Panc1 (cell line): Measurements from ENCODE around the gene NTM. TPM values are rescaled to one million over a fixed set of nuclear protein-coding genes. Genes with fewer than 3 reads are reported as not detected.

Experiments
- ATAC-seq: fragments of 200-7000 bp; cut with Tn5 transposase; 2 replicates; pipeline ENCODE4 v1.9.1; 2020; ENCODE audit warnings: mild to moderate bottlenecking, moderate library complexity
- BruUV-seq: library from RNA; stranded (reverse); fragments of 400-500 nt; replicated peaks from 2 replicates; lab custom pipeline; 2021; lab: Mats Ljungman, UMichigan
- CTCF ChIA-PET: fragments of 300-600 bp; sonication (Branson Sonifier 250); formaldehyde crosslinking; loops from one replicate; lab custom pipeline; 2022; ENCODE audit warnings: antibody characterized with exemption; lab: Charles Lee
- POLR2A ChIA-PET: fragments of 300-600 bp; sonication (Branson Sonifier 250); formaldehyde crosslinking; loops from one replicate; lab custom pipeline; 2022; ENCODE audit warnings: antibody characterized with exemption; lab: Charles Lee
- DNase-seq: peaks from one replicate; pipeline ENCODE4 v3.0.0-alpha.2; 2010; ENCODE audit warnings: low read depth, low spot score
- H3K27ac ChIP-seq: 2 replicates; pipeline ENCODE4 v1.5.1; 2011; ENCODE audit warnings: mild to moderate bottlenecking, low read length, inconsistent platforms
- H3K27me3 ChIP-seq: fragments of 200-500 bp; sonication (Bioruptor generic); 2 replicates; pipeline ENCODE4 v1.6.0; 2014; ENCODE audit warnings: low read length, inconsistent platforms; ENCODE audit not compliant: control insufficient read depth, insufficient read depth
- H3K36me3 ChIP-seq: fragments of 200-500 bp; sonication (Bioruptor generic); 2 replicates; pipeline ENCODE4 v1.5.1; 2014; ENCODE audit warnings: inconsistent platforms, mild to moderate bottlenecking, low read length, moderate library complexity; ENCODE audit not compliant: control insufficient read depth, insufficient read depth
- H3K4me1 ChIP-seq: 2 replicates; pipeline ENCODE4 v1.5.1; 2011; ENCODE audit warnings: inconsistent platforms, mild to moderate bottlenecking, low read length, moderate library complexity; ENCODE audit not compliant: control insufficient read depth, insufficient read depth
- H3K4me3 ChIP-seq, 2 experiments: 2 replicates each; pipeline ENCODE4 v1.5.1; 2011 to 2012; ENCODE audit warnings: low read depth in 2 of 2, low read length in 2 of 2, mild to moderate bottlenecking in 2 of 2, inconsistent platforms in 1 of 2, moderate library complexity in 1 of 2
- H3K9me3 ChIP-seq: fragments of 200-500 bp; sonication (Bioruptor generic); 2 replicates; pipeline ENCODE4 v1.5.1; 2014; ENCODE audit warnings: low read depth, mild to moderate bottlenecking, inconsistent platforms, low read length, moderate library complexity; ENCODE audit not compliant: control insufficient read depth, insufficient read depth
- POLR2AphosphoS5 ChIP-seq: IDR thresholded peaks from 2 replicates; pipeline ENCODE4 v1.6.1; 2012; ENCODE audit warnings: mild to moderate bottlenecking, low read depth, low read length, moderate library complexity
- SIN3A ChIP-seq: IDR thresholded peaks from 2 replicates; pipeline ENCODE4 v1.6.1; 2012; ENCODE audit warnings: low read depth, mild to moderate bottlenecking, low read length, moderate library complexity, borderline replicate concordance; ENCODE audit not compliant: insufficient read depth
- TCF7L2 ChIP-seq: IDR thresholded peaks from 2 replicates; pipeline ENCODE4 v1.6.1; 2011; ENCODE audit warnings: mild to moderate bottlenecking, low read depth, low read length, inconsistent platforms
- in situ Hi-C: cut with HindIII; loops from 2 replicates; pipeline ENCODE4 v1.10.0; 2016; ENCODE audit warnings: low sequenced_read_pairs, low pct_unique_long_range_greater_than_20kb
- intact Hi-C: fragments of 100-400 bp; cut with micrococcal nuclease; formaldehyde crosslinking; loops from one replicate; pipeline ENCODE4 v1.10.0; 2022; ENCODE audit not compliant: unreplicated experiment
- total RNA-seq: library from RNA; stranded (reverse); gene quantifications from one replicate; pipeline ENCODE4 v1.2.1, GENCODE V29; 2021; ENCODE audit not compliant: unreplicated experiment
- TF ChIP-seq, protein P1 (sequence below): fragments of 450-650 bp; IDR thresholded peaks from 2 replicates; pipeline ENCODE4 v1.5.1; 2017; ENCODE audit warnings: mild to moderate bottlenecking
- TF ChIP-seq, protein P2 (sequence below), 2 experiments: IDR thresholded peaks; 2 replicates each; pipeline ENCODE4 v1.6.1; 2011 to 2012; ENCODE audit warnings: low read depth in 2 of 2, control low read depth in 1 of 2, low read length in 1 of 2, mild to moderate bottlenecking in 1 of 2, moderate library complexity in 1 of 2; ENCODE audit not compliant: insufficient read depth in 1 of 2

NTM gene
- total RNA-seq, 1 experiment from 2014 or later = 0.10 TPM

DNA sequence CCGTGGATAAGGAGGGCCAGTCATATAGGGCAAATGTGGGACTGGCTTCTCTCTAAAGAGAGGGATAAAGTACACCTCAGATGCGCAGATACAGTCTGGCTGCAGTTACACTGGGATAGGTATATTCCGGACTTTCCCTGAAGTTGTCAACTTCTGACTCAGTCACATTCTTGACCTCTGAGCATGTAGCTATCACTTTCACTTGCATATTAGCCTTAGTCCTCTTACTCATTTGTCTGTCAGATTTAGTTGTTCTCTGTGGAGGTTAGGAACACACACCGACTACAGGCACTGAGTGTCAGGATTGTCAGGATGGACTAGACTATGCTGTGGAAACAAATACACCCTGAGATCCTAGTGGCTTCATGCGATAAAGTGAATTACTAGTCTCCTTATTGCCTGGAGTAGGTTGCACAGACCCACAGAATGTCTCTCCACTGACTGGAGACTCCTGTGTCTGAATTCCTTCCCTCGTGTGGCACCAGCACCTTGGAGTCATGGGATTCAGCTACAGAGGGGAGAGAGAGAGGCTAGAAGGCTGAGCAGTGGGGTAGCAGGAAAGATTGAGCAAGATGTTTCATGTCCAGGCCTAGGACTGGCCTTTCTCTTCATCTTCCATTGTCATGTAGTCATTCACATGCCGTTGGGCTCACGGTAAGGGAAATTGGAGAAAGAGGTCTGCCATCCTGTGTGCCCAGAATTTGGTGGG is 654.3 kb downstream of the NTM start:
- Histone ChIP-seq H3K4me3 (no peak overlapping the region), H3K27me3 (no peaks in the 10 kb centered on the region), H3K27ac (no peak overlapping the region), H3K9me3 (peaks cover 4% of the 10 kb centered on the region; the same call in 1 of the 2 replicates), H3K4me1 (no peaks in the 10 kb centered on the region), H3K36me3 (no peaks in the 10 kb centered on the region)
- DNase-seq = peak; percentile 12
- in situ Hi-C loops = no loop called here
- CTCF ChIA-PET = no interaction called here
- TF ChIP-seq POLR2AphosphoS5 (no peak), TCF7L2 (no peak), SIN3A (no peak)
- TF ChIP-seq, protein P1, sequence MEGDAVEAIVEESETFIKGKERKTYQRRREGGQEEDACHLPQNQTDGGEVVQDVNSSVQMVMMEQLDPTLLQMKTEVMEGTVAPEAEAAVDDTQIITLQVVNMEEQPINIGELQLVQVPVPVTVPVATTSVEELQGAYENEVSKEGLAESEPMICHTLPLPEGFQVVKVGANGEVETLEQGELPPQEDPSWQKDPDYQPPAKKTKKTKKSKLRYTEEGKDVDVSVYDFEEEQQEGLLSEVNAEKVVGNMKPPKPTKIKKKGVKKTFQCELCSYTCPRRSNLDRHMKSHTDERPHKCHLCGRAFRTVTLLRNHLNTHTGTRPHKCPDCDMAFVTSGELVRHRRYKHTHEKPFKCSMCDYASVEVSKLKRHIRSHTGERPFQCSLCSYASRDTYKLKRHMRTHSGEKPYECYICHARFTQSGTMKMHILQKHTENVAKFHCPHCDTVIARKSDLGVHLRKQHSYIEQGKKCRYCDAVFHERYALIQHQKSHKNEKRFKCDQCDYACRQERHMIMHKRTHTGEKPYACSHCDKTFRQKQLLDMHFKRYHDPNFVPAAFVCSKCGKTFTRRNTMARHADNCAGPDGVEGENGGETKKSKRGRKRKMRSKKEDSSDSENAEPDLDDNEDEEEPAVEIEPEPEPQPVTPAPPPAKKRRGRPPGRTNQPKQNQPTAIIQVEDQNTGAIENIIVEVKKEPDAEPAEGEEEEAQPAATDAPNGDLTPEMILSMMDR = no peak
- TF ChIP-seq, protein P2, sequence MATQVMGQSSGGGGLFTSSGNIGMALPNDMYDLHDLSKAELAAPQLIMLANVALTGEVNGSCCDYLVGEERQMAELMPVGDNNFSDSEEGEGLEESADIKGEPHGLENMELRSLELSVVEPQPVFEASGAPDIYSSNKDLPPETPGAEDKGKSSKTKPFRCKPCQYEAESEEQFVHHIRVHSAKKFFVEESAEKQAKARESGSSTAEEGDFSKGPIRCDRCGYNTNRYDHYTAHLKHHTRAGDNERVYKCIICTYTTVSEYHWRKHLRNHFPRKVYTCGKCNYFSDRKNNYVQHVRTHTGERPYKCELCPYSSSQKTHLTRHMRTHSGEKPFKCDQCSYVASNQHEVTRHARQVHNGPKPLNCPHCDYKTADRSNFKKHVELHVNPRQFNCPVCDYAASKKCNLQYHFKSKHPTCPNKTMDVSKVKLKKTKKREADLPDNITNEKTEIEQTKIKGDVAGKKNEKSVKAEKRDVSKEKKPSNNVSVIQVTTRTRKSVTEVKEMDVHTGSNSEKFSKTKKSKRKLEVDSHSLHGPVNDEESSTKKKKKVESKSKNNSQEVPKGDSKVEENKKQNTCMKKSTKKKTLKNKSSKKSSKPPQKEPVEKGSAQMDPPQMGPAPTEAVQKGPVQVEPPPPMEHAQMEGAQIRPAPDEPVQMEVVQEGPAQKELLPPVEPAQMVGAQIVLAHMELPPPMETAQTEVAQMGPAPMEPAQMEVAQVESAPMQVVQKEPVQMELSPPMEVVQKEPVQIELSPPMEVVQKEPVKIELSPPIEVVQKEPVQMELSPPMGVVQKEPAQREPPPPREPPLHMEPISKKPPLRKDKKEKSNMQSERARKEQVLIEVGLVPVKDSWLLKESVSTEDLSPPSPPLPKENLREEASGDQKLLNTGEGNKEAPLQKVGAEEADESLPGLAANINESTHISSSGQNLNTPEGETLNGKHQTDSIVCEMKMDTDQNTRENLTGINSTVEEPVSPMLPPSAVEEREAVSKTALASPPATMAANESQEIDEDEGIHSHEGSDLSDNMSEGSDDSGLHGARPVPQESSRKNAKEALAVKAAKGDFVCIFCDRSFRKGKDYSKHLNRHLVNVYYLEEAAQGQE (IDR thresholded peaks at IDR 0.05; ENCODE audit: insufficient read depth in 1 of 2, low read depth in 2 of 2, low read length in 1 of 2) = no peak
- ATAC-seq = peak; percentile 87
- BruUV-seq = no TSS peak
- intact Hi-C loops = loop anchor here (10.0 kb wide), 1 partner anchor 330 kb away; no protein-coding TSS in a partner anchor
- POLR2A ChIA-PET = no interaction called here

DNA sequence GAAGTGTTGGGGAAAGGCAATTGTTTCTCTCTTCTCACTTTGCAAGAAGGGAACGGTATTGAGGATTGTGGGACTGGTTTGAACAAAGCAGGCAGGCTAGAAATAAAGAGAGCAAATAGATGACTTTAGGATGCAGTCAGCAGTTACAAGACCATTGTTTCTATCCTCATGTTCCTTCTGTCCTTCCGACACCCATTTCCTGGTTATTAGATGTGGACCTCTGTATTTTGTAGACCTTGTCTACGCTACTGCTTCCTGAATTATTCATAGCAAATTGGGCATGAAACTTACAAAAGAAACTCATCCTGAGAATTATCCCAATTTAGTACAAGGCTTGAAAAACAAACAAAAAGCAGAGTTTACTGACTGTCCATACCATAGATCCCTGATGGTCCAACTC is 656.3 kb downstream of the NTM start:
- ChIA-PET CTCF (no interaction called here), POLR2A (no interaction called here)
- BruUV-seq = no TSS peak
- Histone ChIP-seq H3K27ac (no peak overlapping the region), H3K27me3 (no peaks in the 10 kb centered on the region), H3K4me1 (no peaks in the 10 kb centered on the region), H3K4me3 (no peak overlapping the region), H3K9me3 (no peaks in the 10 kb centered on the region), H3K36me3 (no peaks in the 10 kb centered on the region)
- ATAC-seq (no peak), DNase-seq (no peak)
- in situ Hi-C loops (no loop called here), intact Hi-C loops (loop anchor here (10.0 kb wide), 1 partner anchor 332 kb away; no protein-coding TSS in a partner anchor)
- TF ChIP-seq POLR2AphosphoS5 (no peak), SIN3A (no peak), TCF7L2 (no peak)
- TF ChIP-seq, protein P2 (IDR thresholded peaks at IDR 0.05; ENCODE audit: insufficient read depth in 1 of 2, low read depth in 2 of 2, low read length in 1 of 2) = no peak
- TF ChIP-seq, protein P1 = no peak
